C4-2B (cell line): ENCODE measurements around the gene AGT.

Experiments
- ZFX ChIP-seq: fragments of 450-650 bp; IDR thresholded peaks from 2 replicates; pipeline ENCODE4 v1.6.1; 2017
- TF ChIP-seq, protein P1 (sequence below): fragments of 450-650 bp; conservative IDR thresholded peaks from 2 replicates; pipeline ENCODE4 v1.5.1; 2017; ENCODE audit warnings: mild to moderate bottlenecking

DNA sequence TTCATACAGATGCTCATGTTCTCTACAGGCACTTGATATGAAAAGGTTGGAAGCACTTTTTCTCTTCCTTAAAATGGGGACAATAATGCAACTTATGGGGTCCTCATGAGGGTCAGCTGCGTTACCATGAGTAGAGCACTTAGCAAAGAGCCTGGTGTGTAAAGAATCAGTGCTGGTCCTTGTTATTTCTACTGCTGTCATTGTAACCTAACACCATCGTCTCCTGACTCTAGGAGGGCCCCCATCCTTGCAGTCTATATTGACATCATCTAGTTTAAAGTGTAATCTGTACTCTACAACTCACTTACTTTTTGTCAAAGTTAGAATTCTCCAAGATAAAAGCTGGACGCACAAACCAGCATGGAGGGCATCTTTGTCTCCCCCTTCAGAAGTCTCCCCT is 35.7 kb upstream of the AGT start:
- TF ChIP-seq, protein P1, sequence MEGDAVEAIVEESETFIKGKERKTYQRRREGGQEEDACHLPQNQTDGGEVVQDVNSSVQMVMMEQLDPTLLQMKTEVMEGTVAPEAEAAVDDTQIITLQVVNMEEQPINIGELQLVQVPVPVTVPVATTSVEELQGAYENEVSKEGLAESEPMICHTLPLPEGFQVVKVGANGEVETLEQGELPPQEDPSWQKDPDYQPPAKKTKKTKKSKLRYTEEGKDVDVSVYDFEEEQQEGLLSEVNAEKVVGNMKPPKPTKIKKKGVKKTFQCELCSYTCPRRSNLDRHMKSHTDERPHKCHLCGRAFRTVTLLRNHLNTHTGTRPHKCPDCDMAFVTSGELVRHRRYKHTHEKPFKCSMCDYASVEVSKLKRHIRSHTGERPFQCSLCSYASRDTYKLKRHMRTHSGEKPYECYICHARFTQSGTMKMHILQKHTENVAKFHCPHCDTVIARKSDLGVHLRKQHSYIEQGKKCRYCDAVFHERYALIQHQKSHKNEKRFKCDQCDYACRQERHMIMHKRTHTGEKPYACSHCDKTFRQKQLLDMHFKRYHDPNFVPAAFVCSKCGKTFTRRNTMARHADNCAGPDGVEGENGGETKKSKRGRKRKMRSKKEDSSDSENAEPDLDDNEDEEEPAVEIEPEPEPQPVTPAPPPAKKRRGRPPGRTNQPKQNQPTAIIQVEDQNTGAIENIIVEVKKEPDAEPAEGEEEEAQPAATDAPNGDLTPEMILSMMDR = no peak
- no peak for TF ChIP-seq ZFX
